Mucosa of gallbladder (tissue), 1 donor: ENCODE data around the gene TLX2. TPM values are rescaled to one million over a fixed set of nuclear protein-coding genes. Genes with fewer than 3 reads are reported as not detected.
"Not testable (repeated sequence)": the region's sequence is repeated elsewhere in the genome, so short reads cannot be mapped to it uniquely, and the experiment has no call there.

ENCODE experiments used
- DNase-seq: peaks from one replicate; pipeline ENCODE4 v3.0.0-alpha.2; 2020; ENCODE audit warnings: low spot score
- total RNA-seq: library from RNA; stranded (reverse); gene quantifications from one replicate; pipeline ENCODE4 v1.2.1, GENCODE V29; 2021
- donor health status: DM: no; HTN: no; CAD: no.

The TLX2 gene
- total RNA-seq, 1 donor from 2014 or later = 0.12 TPM

DNA sequence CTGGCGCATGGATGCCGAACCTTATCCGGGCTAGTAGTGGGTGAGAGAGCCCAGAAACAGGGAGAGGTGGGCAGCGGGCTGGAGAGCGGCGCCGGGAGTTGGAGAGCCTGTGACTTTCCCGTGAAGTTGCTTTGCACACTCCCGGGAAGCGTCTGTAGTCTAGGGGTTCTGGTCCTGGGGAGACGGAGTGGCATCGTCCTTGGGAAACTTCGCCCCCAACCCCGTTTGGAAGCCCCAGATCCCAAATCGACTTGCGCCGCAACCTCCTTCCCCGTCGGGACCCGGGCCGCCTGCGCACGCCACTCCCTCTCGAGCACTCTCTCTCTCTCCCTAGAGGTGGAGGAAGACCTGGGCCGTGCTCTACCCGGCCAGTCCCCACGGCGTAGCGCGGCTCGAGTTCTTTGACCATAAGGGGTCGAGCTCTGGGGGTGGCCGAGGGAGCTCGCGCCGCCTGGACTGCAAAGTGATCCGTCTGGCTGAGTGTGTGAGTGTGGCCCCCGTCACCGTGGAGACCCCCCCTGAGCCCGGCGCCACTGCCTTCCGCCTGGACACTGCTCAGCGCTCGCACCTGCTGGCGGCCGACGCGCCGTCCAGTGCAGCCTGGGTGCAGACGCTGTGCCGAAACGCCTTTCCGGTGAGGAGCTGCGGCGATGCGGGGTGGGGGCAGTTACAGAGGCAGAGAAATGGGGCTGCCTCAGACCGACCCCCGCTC lies 40.7 kb downstream of the TLX2 start:
- peak; percentile 33 for DNase-seq

DNA sequence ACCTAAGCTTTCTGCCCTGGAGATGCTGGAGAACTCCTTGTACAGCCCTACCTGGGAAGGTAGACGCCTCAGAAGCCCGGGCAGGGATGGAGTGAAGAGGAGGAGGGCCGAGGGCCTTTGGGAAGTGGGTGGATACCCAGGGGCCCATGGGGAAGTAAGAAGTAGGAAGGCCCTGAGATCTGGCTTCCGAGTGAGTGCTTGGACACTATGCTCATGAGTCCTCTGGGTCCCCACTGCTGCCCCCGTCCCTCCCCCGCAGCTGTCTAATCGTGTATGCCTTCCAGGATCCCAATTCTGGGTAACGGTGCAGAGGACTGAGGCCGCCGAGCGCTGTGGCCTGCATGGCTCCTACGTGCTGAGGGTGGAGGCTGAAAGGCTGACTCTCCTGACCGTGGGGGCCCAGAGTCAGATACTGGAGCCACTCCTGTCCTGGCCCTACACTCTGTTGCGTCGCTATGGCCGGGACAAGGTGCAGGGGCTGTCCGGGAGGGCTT lies 41.4 kb downstream of the TLX2 start:
- DNase-seq = no peak

DNA sequence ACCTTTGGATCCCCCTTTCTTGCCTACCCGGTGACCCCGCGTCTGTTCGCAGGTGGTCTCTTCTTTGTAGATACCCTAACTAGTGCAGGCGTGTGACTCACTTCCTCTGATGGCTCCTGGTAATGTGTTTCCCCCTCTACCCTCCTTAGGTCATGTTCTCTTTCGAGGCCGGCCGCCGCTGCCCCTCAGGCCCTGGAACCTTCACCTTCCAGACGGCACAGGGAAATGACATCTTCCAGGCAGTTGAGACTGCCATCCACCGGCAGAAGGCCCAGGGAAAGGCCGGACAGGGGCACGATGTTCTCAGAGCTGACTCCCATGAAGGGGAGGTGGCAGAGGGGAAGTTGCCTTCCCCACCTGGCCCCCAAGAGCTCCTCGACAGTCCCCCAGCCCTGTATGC lies 41.9 kb downstream of the TLX2 start:
- DNase-seq = no peak

DNA sequence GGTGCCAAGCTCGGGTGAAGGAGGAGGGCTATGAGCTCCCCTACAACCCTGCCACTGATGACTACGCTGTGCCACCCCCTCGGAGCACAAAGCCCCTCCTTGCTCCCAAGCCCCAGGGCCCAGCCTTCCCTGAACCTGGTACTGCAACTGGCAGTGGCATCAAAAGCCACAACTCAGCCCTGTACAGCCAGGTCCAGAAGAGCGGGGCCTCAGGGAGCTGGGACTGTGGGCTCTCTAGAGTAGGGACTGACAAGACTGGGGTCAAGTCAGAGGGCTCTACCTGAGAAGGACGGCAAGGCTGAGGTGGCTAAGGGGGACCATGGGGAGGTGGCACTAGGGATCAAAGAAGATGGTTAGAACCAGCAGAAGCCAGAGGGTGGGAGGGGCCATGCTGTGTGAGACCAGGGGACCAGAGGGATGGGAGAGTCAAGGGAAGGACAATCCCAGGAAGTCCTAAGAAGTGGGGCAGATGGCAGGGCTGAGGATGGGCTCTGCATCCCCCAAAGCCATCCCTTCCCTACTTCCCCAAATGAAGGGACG lies 42.7 kb downstream of the TLX2 start:
- no peak for DNase-seq

DNA sequence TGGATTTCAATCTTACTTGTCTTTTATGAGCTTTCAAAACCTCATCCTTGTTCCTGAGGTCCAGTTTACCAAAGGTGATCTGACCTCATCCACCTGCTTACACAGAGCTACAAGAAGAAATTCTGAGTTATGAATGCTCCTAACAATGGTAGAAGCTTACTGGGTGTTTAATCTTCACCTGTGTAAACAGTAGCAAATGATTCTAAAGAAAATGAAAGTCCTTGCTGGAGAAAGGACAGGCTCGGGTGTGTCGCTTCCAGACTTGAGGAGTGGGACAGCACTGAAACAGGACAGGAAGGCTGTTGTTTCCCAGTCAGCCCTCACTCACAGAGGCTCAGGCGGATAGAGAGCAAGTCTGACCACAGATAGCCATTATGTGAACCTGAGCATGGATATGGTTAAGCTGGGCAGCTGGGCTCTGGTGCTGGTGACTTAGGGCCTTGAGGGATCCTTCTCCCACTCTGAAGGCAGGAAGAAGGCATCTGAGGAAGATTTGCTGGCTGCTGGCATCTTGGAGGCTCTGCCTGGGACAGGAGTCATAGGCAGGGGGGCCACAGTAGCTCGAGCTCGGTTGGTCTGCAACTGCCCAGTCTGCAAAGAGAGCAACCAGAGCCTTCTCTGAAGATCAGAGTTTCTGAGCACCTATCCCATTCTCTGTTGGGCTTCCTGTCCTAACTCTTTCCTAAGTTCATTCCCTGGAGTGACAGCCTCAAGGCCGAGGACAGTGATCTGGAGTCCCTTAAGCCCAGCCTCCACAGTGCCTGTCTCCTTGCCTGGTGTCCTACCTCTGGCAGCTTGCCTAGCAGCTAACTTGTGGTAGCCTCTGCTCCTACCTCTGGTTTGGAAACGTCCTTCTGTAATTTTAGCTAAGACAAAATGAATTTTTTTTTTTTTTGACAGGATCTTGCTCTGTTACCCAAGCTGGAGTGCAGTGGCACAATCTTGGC lies 44.3 kb downstream of the TLX2 start:
- DNase-seq = no peak

DNA sequence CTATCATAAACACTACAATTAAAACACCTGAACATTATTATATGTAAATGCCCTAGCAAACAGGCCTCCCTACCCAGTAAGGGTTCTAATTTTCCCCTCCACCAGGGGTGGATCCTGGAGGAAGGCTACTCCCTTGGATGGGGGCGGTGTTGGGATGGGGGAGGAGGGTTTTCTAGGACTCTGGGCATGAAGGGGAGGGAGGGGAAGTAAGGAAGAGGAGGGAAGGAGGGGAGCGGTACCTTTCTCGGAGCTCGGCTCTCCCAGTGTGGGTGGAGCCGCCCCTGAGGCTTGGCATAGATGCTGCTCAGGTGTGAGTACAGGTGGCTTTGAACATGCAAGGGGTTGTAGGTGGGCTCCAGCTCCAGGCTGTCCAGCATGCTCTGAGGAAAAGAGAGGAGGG lies 45.7 kb downstream of the TLX2 start:
- no peak for DNase-seq

DNA sequence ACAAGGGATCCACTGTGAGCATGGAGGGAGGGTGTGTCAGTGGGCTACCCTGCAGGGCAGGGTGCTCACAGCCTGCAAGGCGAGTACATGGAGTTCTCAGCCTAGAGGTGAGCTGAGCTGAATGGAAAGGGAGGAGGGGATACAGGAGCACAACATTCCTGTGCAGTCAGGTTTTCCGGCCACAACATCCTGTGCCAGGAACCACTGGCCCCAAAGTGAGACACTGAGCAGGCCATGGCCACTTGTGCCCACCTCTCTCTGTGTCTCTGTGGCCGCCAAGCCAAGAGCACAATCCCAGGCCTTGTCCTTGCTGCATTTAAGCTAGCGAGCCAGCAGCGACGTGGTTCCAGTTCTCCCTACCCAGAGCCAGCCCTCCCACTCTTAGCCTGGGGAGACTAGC lies 46.3 kb downstream of the TLX2 start:
- DNase-seq = no peak

DNA sequence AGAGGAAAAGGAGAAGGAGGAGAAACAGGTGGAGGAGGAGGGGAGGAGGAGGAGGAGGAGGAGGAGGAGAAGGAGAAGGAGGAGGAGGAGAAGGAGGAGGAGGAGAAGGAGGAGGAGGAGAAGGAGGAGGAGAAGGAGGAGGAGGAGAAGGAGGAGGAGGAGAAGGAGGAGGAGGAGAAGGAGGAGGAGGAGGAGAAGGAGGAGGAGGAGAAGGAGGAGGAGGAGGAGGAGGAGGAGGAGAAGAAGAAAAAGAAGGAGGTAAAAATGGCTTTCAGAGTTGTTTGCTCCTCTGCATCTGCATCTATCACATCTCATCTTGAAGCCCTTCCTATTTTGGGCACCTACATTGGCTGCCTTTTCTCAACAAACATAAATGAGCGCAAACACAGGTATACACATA lies 46.8 kb downstream of the TLX2 start:
- DNase-seq = not testable (repeated sequence)

DNA sequence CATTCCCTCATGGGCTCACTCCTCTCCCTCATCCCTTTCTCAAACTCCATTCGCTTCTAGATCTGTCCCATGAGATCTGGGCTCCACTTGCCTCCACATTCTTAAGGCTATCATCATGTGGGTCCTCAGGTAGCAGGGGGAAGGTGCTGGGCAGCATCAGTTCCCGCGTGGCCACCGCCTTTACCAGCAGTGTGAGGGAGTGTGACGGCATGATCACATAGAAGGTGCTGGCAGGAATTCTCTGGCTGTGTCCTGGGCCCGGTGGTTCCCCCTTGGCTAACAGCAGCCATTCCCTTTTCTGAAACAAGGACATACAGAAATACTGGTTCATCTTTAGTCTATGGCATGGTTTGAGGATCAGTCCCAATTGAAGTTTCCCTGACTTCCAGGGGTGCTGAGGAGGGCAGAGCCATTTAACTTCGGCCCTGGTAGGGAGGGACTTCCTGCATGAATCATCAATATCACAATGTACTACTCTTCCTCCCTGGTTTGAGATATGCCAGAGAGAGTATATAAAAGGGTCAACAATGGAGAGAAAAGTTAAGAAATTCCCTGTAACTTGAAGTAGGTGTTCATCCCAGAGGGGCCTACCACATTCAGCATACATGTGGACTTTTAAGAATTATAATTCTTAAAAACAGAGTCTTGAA lies 48.0 kb downstream of the TLX2 start:
- DNase-seq = no peak

DNA sequence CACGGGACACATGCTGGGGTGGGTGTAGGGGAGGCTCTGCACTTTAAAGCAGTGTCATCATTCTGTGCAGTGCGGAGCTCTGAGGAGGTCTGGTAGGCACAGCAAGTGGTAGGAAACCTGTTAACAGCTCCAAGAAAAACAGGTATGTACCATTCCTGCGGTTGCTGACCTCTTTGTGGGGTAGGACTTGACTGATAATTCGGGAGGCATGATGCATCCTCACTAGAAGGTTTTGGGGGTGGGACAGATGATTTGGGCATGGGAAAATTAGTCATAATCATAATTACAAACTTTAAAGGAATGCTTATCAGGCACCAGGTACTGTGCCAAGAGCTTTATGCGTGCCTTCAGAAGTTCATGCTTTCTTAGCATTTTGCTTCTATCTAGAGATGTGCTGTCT lies 50.0 kb downstream of the TLX2 start:
- no peak for DNase-seq

DNA sequence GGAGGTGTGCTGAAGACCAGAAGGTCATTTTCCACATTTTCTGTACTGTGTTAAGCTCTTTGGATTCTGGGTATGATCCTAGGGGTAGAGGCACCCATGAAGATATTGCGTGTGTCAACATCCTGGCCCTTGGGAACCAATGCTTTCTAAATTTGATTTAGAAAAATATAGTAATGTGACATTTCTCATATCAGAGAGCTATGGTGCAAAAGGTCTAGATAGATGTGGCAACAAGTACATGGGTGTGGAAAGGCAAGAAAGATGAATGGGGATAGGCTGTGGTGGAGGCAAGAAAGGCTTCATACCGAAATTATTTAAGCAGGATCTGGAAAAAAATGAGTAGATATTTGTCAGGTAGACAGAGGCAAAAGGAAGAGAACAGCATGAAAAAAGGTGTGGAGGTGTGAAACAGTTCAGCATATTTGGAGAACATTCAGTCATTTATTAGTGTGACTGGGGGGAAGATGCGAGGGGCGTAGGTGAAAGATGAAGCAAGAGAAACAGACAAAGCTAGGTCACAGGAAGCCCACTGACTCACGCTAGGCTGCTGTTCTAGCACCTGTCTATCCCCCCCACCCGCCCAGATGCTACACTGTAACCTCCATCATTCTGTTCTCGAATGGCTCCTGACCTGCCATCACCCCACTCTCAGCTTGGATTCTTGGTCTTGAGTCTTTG lies 52.0 kb downstream of the TLX2 start:
- DNase-seq = no peak

DNA sequence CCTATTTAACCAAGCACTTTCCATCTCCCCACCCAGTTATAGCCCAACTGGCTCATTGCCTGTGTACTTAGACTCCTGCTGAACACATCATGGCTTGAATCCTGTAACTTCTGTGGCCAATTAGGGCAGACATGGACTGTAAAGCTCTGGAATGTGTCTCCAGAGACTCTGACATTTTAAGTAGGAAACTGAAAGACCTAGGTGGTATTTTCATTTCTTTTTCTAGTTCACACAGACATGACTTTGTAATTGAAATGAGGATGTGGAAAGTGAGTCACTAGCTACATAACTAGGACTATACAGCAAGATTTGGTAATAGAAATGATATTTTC lies 52.5 kb downstream of the TLX2 start:
- DNase-seq = no peak

Other genes starting within 250 kb of the TLX2 start
- 4.7 TPM for gene SLC4A5, start 171.0 kb upstream of the TLX2 start, total RNA-seq
- gene DCTN1, start 134.1 kb upstream of the TLX2 start, total RNA-seq = 171 TPM
- gene C2orf81, start 92.8 kb upstream of the TLX2 start, total RNA-seq = 12.9 TPM
- 38.1 TPM for gene WDR54, start 92.7 kb upstream of the TLX2 start, total RNA-seq
- gene RTKN, start 72.5 kb upstream of the TLX2 start, total RNA-seq = 86.4 TPM
- gene INO80B, start 59.4 kb upstream of the TLX2 start, total RNA-seq = 51.8 TPM
- 132 TPM for gene WBP1, start 56.0 kb upstream of the TLX2 start, total RNA-seq
- 80.0 TPM for gene MOGS, start 49.1 kb upstream of the TLX2 start, total RNA-seq
- gene MRPL53, start 41.8 kb upstream of the TLX2 start, total RNA-seq = 80.9 TPM
- 26.5 TPM for gene CCDC142, start 31.5 kb upstream of the TLX2 start, total RNA-seq
- 41.0 TPM for gene TTC31, start 31.4 kb upstream of the TLX2 start, total RNA-seq
- gene LBX2, start 14.8 kb upstream of the TLX2 start, total RNA-seq = 3.3 TPM
- gene PCGF1, start 6.8 kb upstream of the TLX2 start, total RNA-seq = 35.3 TPM
- 0.43 TPM for gene DQX1, start 11.8 kb downstream of the TLX2 start, total RNA-seq
- gene AUP1, start 15.3 kb downstream of the TLX2 start, total RNA-seq = 146 TPM
- 31.0 TPM for gene HTRA2, start 15.5 kb downstream of the TLX2 start, total RNA-seq
- 15.9 TPM for gene LOXL3, start 39.5 kb downstream of the TLX2 start, total RNA-seq
- 31.9 TPM for gene DOK1, start 40.3 kb downstream of the TLX2 start, total RNA-seq
- gene M1AP, start 133.9 kb downstream of the TLX2 start, total RNA-seq = 2.0 TPM
- gene SEMA4F, start 139.8 kb downstream of the TLX2 start, total RNA-seq = 12.5 TPM